B cell (primary cell): Measurements from ENCODE around the gene AKAP11.

Experiments used
- EZH2 ChIP-seq: IDR thresholded peaks from 2 replicates; pipeline ENCODE4 v1.6.1; 2012; ENCODE audit warnings: borderline replicate concordance, low read depth, mild to moderate bottlenecking, moderate library complexity, low read length; ENCODE audit not compliant: insufficient read depth, poor library complexity, severe bottlenecking
- TF ChIP-seq, protein P1 (sequence below): fragments of 200-600 bp; IDR thresholded peaks from one replicate; pipeline ENCODE4 v1.8.0; 2022; ENCODE audit warnings: antibody characterized with exemption, mild to moderate bottlenecking

- no peak for TF ChIP-seq EZH2
- TF ChIP-seq, protein P1, sequence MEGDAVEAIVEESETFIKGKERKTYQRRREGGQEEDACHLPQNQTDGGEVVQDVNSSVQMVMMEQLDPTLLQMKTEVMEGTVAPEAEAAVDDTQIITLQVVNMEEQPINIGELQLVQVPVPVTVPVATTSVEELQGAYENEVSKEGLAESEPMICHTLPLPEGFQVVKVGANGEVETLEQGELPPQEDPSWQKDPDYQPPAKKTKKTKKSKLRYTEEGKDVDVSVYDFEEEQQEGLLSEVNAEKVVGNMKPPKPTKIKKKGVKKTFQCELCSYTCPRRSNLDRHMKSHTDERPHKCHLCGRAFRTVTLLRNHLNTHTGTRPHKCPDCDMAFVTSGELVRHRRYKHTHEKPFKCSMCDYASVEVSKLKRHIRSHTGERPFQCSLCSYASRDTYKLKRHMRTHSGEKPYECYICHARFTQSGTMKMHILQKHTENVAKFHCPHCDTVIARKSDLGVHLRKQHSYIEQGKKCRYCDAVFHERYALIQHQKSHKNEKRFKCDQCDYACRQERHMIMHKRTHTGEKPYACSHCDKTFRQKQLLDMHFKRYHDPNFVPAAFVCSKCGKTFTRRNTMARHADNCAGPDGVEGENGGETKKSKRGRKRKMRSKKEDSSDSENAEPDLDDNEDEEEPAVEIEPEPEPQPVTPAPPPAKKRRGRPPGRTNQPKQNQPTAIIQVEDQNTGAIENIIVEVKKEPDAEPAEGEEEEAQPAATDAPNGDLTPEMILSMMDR, result no peak
Observed at GRCh38 chr13:42367831-42368230, 95.9 kb downstream of the AKAP11 start.
